GM12878 (cell line): ENCODE results near the gene MYBBP1A. TPM values are rescaled to one million over a fixed set of nuclear protein-coding genes. Genes with fewer than 3 reads are reported as not detected.

Source experiments
- ATAC-seq: fragments of 200-7000 bp; cut with Tn5 transposase; 3 replicates; pipeline ENCODE4 v1.9.1; 2020; ENCODE audit warnings: mild to moderate bottlenecking, moderate library complexity
- BruUV-seq: library from RNA; stranded (reverse); fragments of 400-500 nt; replicated peaks from 2 replicates; lab custom pipeline; 2021; lab: Mats Ljungman, UMichigan
- CTCF ChIA-PET: fragments of 300-600 bp; sonication (Branson Sonifier 250); formaldehyde crosslinking; extraction: SDS; loops from one replicate; lab custom pipeline; 2021; ENCODE audit warnings: inconsistent platforms; lab: Yijun Ruan, JAX
- POLR2A ChIA-PET: fragments of 350-600 bp; formaldehyde crosslinking; extraction: SDS; loops from one replicate; lab custom pipeline; 2021; ENCODE audit warnings: inconsistent platforms; lab: Charles Lee
- RAD21 ChIA-PET: fragments of 300-600 bp; sonication (Branson Sonifier 250); formaldehyde crosslinking; loops from one replicate; lab custom pipeline; 2023; ENCODE audit warnings: antibody characterized with exemption; ENCODE audit not compliant: unreplicated experiment; lab: Charles Lee
- SMC1A ChIA-PET: fragments of 300-600 bp; sonication (Branson Sonifier 250); formaldehyde crosslinking; loops from one replicate; lab custom pipeline; 2023; ENCODE audit not compliant: unreplicated experiment, uncharacterized antibody; lab: Charles Lee
- DNase-seq: peaks from one replicate; pipeline ENCODE4 v3.0.0-alpha.2; 2011; ENCODE audit warnings: low read depth, low spot score
- FAIRE-seq: peaks from 3 replicates; lab custom pipeline; 2011; peaks lifted over from hg19 to GRCh38; lab: Jason Lieb, UNC
- H2AFZ ChIP-seq: 2 replicates; pipeline ENCODE4 v1.6.0; 2011; ENCODE audit warnings: low read depth, low read length, control low read depth; ENCODE audit not compliant: control insufficient read depth
- H3K27ac ChIP-seq: 2 replicates; pipeline ENCODE4 v1.5.1; 2011; ENCODE audit warnings: control low read depth; ENCODE audit not compliant: control insufficient read depth, insufficient read depth
- H3K27me3 ChIP-seq, 2 experiments: replicated peaks in 1 of 2; 2 replicates each; pipeline versions ENCODE4 v1.6.0 to v1.6.1; 2011; ENCODE audit warnings: low read length in 1 of 2; ENCODE audit not compliant: control insufficient read depth in 2 of 2, insufficient read depth in 2 of 2
- H3K36me3 ChIP-seq, 2 experiments: 2 replicates each; pipeline ENCODE4 v1.5.1; 2011; ENCODE audit warnings: low read length in 1 of 2; ENCODE audit not compliant: control insufficient read depth in 2 of 2, insufficient read depth in 2 of 2
- H3K4me1 ChIP-seq: 2 replicates; pipeline ENCODE4 v1.6.1; 2011; ENCODE audit warnings: mild to moderate bottlenecking, low read length, moderate library complexity, mixed read lengths; ENCODE audit not compliant: control insufficient read depth, insufficient read depth
- H3K4me2 ChIP-seq: 2 replicates; pipeline ENCODE4 v1.6.0; 2011; ENCODE audit warnings: control low read depth; ENCODE audit not compliant: control insufficient read depth, insufficient read depth
- H3K4me3 ChIP-seq: fragments of 200-600 bp; sonication (generic); 2 replicates; pipeline ENCODE4 v1.5.1; 2016
- H3K79me2 ChIP-seq: 2 replicates; pipeline ENCODE4 v1.6.0; 2011; ENCODE audit warnings: low read length; ENCODE audit not compliant: control insufficient read depth, insufficient read depth
- H3K9ac ChIP-seq: 2 replicates; pipeline ENCODE4 v1.8.0; 2011; ENCODE audit warnings: low read length, control low read depth, mixed read lengths; ENCODE audit not compliant: control insufficient read depth, insufficient read depth
- H3K9me3 ChIP-seq: replicated peaks from 3 replicates; pipeline ENCODE4 v1.5.1; 2011; ENCODE audit warnings: mild to moderate bottlenecking, low read length; ENCODE audit not compliant: control insufficient read depth, insufficient read depth
- H4K20me1 ChIP-seq: 2 replicates; pipeline ENCODE4 v1.6.0; 2011; ENCODE audit not compliant: control insufficient read depth, insufficient read depth
- CBFB ChIP-seq: IDR thresholded peaks from 2 replicates; pipeline ENCODE4 v1.6.1; 2016; ENCODE audit warnings: antibody characterized with exemption, low read depth
- CEBPZ ChIP-seq: fragments of 150-350 bp; IDR thresholded peaks from 2 replicates; pipeline ENCODE4 v1.6.1; 2016; ENCODE audit warnings: low read depth, low read length
- CHD1 ChIP-seq: IDR thresholded peaks from 2 replicates; pipeline ENCODE4 v1.6.1; 2012; ENCODE audit warnings: low read depth, low read length, improper control_type of control experiment
- ETV6 ChIP-seq, 2 experiments: fragments of 450-650 bp in 1 of 2; IDR thresholded peaks in 1 of 2; conservative IDR thresholded peaks in 1 of 2; 2 replicates each; pipeline ENCODE4 v1.6.1; 2014; ENCODE audit warnings: antibody characterized with exemption in 1 of 2, borderline replicate concordance in 1 of 2, low read depth in 1 of 2, mild to moderate bottlenecking in 1 of 2, moderate library complexity in 1 of 2
- HSF1 ChIP-seq: fragments of 150-350 bp; IDR thresholded peaks from 2 replicates; pipeline ENCODE4 v1.6.1; 2014; ENCODE audit warnings: mild to moderate bottlenecking, low read depth, low read length
- IRF4 ChIP-seq: IDR thresholded peaks from 2 replicates; pipeline ENCODE4 v1.6.1; 2011; ENCODE audit warnings: low read depth, low read length
- NR2C2 ChIP-seq: IDR thresholded peaks from 2 replicates; pipeline ENCODE4 v1.6.1; 2011; ENCODE audit warnings: borderline replicate concordance, low read depth; ENCODE audit not compliant: control insufficient read depth, insufficient read length
- SRF ChIP-seq, 2 experiments: IDR thresholded peaks; 2 replicates each; pipeline ENCODE4 v1.6.1; 2011; ENCODE audit warnings: low read depth in 2 of 2, low read length in 2 of 2, mild to moderate bottlenecking in 1 of 2, moderate library complexity in 1 of 2
- TCF3 ChIP-seq: IDR thresholded peaks from 2 replicates; pipeline ENCODE4 v1.6.1; 2012; ENCODE audit warnings: low read depth, mild to moderate bottlenecking, low read length, borderline replicate concordance; ENCODE audit not compliant: insufficient read depth
- WGBS: methylation state at CpG from one replicate; pipeline ENCODE4 v1.1.6; 2016; ENCODE audit warnings: low lambda C conversion rate; ENCODE audit not compliant: insufficient replicate concordance, insufficient coverage; ENCODE audit errors: missing lambda C conversion rate; 5-methylcytosine and 5-hydroxymethylcytosine counted together
- in situ Hi-C: fragments of 300-500 bp; cut with MboI; formaldehyde crosslinking; loops from 9 replicates; pipeline ENCODE4 v1.14.3; 2018; ENCODE audit warnings: mixed read lengths
- intact Hi-C: fragments of 100-400 bp; cut with micrococcal nuclease; formaldehyde crosslinking; loops from one replicate; pipeline ENCODE4 v1.14.2; 2022; ENCODE audit not compliant: unreplicated experiment
- polyA plus RNA-seq, 11 experiments: library from polyadenylated mRNA; depleted of rRNA in 4 of 11; unstranded in 6 of 11; stranded (reverse) in 5 of 11; fragments of >200 nt; fragmentation: Nextera tagmentation in 4 of 11; fragmentation: Illumina TruSeq in 1 of 11; extraction: Ambion mirVana in 4 of 11; extraction: Trizol in 1 of 11; gene quantifications; 1 replicate in 1 of 11; 2 replicates in 10 of 11; pipeline versions ENCODE4 v1.2.1 to v1.2.3, GENCODE V29; 2011 to 2016; ENCODE audit warnings: inconsistent platforms in 2 of 11, missing spikeins in 2 of 11, low read depth in 1 of 11
- total RNA-seq, 4 experiments: library from RNA; depleted of rRNA in 3 of 4; stranded (reverse); fragments of >200 nt in 3 of 4; fragmentation: Illumina TruSeq in 1 of 4; extraction: Trizol in 1 of 4; gene quantifications; 2 replicates each; pipeline versions ENCODE4 v1.2.1 to v1.2.3, GENCODE V29; 2013 to 2021
- TF ChIP-seq, protein P1 (sequence below): fragments of 450-650 bp; IDR thresholded peaks from 2 replicates; pipeline ENCODE4 v1.6.1; 2017; ENCODE audit warnings: mild to moderate bottlenecking, low read depth, inconsistent platforms; ENCODE audit not compliant: poor library complexity, severe bottlenecking
- TF ChIP-seq, protein P2 (sequence below): IDR thresholded peaks from 2 replicates; pipeline ENCODE4 v1.6.1; 2011; ENCODE audit warnings: low read depth, low read length, improper control_type of control experiment, borderline replicate concordance

MYBBP1A gene
- total and polyA plus RNA-seq, 10 of the 15 experiments (the other 5 are each of a cell fraction or from before 2014, with no cell fraction given): 2.5 to 121 (median 71.6) TPM

DNA sequence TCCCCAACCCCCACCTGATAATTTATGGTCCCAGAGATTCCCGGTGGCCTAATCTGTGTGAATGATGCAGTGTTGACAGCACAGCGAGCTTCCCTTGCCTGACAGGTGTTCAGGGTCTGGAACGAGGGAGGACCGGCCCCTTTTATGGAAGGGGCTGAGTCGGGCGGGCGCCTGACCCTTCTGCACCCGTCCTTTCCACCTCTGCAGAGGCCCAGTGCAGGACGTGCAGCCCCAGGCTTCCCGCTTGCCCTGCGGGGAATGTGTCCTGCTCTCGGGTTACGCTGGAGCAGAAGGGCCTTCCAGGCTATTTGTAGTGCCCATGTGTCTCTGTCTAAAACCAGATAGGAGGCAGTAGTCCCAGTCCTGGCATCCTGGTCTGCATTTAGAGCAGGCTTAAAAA is 45.4 kb upstream of the MYBBP1A start:
- no peaks in the 10 kb centered on the region for H4K20me1 ChIP-seq
- ChIA-PET CTCF (interaction anchor here (0.7 to 1.5 kb wide), 3 partner anchors 26 to 68 kb away, joined by 3 read pairs; no protein-coding TSS in a partner anchor), SMC1A (no interaction called here), POLR2A (no interaction called here), RAD21 (no interaction called here)
- no peaks in the 10 kb centered on the region; a peak in 3 of 4 replicates for H3K27me3 ChIP-seq
- H3K27ac ChIP-seq: no peak overlapping the region
- H2AFZ ChIP-seq: no peak overlapping the region
- intact Hi-C loops (no loop called here), in situ Hi-C loops (no loop called here)
- FAIRE-seq (no peak), DNase-seq (no peak), ATAC-seq (no peak)
- H3K4me1 ChIP-seq: no peaks in the 10 kb centered on the region
- 45% methylated on average over 13 of the region's 13 CpGs for WGBS
- no TSS peak for BruUV-seq
- no peak overlapping the region for H3K4me3 ChIP-seq
- H3K79me2 ChIP-seq: no peaks in the 10 kb centered on the region
- H3K9me3 ChIP-seq: no peaks in the 10 kb centered on the region
- no peak overlapping the region for H3K4me2 ChIP-seq
- H3K9ac ChIP-seq: no peak overlapping the region
- H3K36me3 ChIP-seq: no peaks in the 10 kb centered on the region
- no peak for TF ChIP-seq CHD1
- no peak for TF ChIP-seq NR2C2
- TF ChIP-seq TCF3: no peak
- TF ChIP-seq, protein P1, sequence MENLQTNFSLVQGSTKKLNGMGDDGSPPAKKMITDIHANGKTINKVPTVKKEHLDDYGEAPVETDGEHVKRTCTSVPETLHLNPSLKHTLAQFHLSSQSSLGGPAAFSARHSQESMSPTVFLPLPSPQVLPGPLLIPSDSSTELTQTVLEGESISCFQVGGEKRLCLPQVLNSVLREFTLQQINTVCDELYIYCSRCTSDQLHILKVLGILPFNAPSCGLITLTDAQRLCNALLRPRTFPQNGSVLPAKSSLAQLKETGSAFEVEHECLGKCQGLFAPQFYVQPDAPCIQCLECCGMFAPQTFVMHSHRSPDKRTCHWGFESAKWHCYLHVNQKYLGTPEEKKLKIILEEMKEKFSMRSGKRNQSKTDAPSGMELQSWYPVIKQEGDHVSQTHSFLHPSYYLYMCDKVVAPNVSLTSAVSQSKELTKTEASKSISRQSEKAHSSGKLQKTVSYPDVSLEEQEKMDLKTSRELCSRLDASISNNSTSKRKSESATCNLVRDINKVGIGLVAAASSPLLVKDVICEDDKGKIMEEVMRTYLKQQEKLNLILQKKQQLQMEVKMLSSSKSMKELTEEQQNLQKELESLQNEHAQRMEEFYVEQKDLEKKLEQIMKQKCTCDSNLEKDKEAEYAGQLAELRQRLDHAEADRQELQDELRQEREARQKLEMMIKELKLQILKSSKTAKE: no peak
- no peak for TF ChIP-seq CEBPZ
- TF ChIP-seq CBFB: no peak
- TF ChIP-seq ETV6 (conservative IDR thresholded peaks at IDR 0.05 in 1 of 2, IDR thresholded peaks at IDR 0.05 in 1 of 2; ENCODE audit: borderline replicate concordance in 1 of 2, low read depth in 1 of 2): no peak
- TF ChIP-seq IRF4: no peak
- TF ChIP-seq, protein P2, sequence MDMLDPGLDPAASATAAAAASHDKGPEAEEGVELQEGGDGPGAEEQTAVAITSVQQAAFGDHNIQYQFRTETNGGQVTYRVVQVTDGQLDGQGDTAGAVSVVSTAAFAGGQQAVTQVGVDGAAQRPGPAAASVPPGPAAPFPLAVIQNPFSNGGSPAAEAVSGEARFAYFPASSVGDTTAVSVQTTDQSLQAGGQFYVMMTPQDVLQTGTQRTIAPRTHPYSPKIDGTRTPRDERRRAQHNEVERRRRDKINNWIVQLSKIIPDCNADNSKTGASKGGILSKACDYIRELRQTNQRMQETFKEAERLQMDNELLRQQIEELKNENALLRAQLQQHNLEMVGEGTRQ: no peak
- TF ChIP-seq HSF1: no peak
- no peak for TF ChIP-seq SRF (IDR thresholded peaks at IDR 0.05; ENCODE audit: low read depth in 2 of 2, low read length in 2 of 2)
